ENCODE results near the gene BAHCC1. TPM values are rescaled to one million over a fixed set of nuclear protein-coding genes. Genes with fewer than 3 reads are reported as not detected.
A peak's percentile ranks its signal among the peaks of the same experiment; 100 is the strongest.

The BAHCC1 gene
- total RNA-seq, 1 experiment from 2014 or later: 3.1 TPM

GRCh38 chr17:81365601-81366585 is 29.4 kb upstream of the BAHCC1 start:
- Histone ChIP-seq H3T11ph (ENCODE audit: low read length) (no peak overlapping the region), H4K8ac (replicated peaks; ENCODE audit: insufficient read length, low read depth, low read length) (no peak overlapping the region), H2AK5ac (ENCODE audit: insufficient read length, low read length) (no peak overlapping the region), H3K23ac (ENCODE audit: insufficient read length, low read depth, low read length) (no peak overlapping the region), H4K91ac (ENCODE audit: insufficient read length, low read depth, low read length) (no peak overlapping the region), H3K4ac (ENCODE audit: low read depth, low read length) (no peak overlapping the region), H3K9ac (ENCODE audit: extremely low read depth, insufficient read length, low read length) (no peak overlapping the region), H3K56ac (ENCODE audit: insufficient read length, low read depth, low read length) (no peak overlapping the region), H3K79me1 (ENCODE audit: insufficient read depth, low read depth, low read length, poor library complexity, severe bottlenecking) (no peaks in the 10 kb centered on the region), H3K14ac (ENCODE audit: insufficient read depth, low read length) (no peak overlapping the region), H3K4me2 (ENCODE audit: insufficient read depth, insufficient read length, low read length) (no peak overlapping the region), H2AFZ (ENCODE audit: low read length) (no peak overlapping the region), H3K27ac (ENCODE audit: insufficient read length, low read depth, low read length) (no peak overlapping the region), H2BK12ac (ENCODE audit: insufficient read length, low read depth, low read length) (no peak overlapping the region), H2BK20ac (ENCODE audit: low read depth, low read length, poor library complexity, severe bottlenecking) (no peak overlapping the region), H3K79me2 (ENCODE audit: insufficient read depth, low read length) (no peaks in the 10 kb centered on the region), H4K20me1 (ENCODE audit: control insufficient read depth, insufficient read depth, insufficient read length) (no peaks in the 10 kb centered on the region), H3K4me1 (ENCODE audit: insufficient read depth, low read length) (no peaks in the 10 kb centered on the region), H3K27me3 (ENCODE audit: insufficient read depth, low read length) (no peaks in the 10 kb centered on the region; the same call in 1 of the 2 replicates), H3K23me2 (ENCODE audit: insufficient read length, low read depth, low read length, poor library complexity, severe bottlenecking) (no peaks in the 10 kb centered on the region), H2BK15ac (ENCODE audit: low read depth, low read length) (no peak overlapping the region), H4K5ac (ENCODE audit: insufficient read length, low read depth, low read length) (no peak overlapping the region), H2BK5ac (ENCODE audit: insufficient read length, low read length) (no peak overlapping the region), H2BK120ac (ENCODE audit: low read depth, low read length, poor library complexity, severe bottlenecking) (no peak overlapping the region), H3K18ac (ENCODE audit: insufficient read length, low read depth, low read length) (no peak overlapping the region), H3K9me3 (ENCODE audit: control insufficient read depth, low read depth, low read length) (no peaks in the 10 kb centered on the region)
- H3K27ac Mint-ChIP-seq: no peak overlapping the region
- peaks cover 7 to 11% of the 10 kb centered on the region in 2 experiments for H3K4me1 Mint-ChIP-seq
- H3K27me3 Mint-ChIP-seq (ENCODE audit: low read depth): peaks cover 81% of the 10 kb centered on the region
- H3K36me3 Mint-ChIP-seq (ENCODE audit: insufficient read depth in 1 of 3, low read depth in 3 of 3): no peaks in the 10 kb centered on the region
- DNase-seq: peak; percentile 29
- WGBS (ENCODE audit: extremely low coverage, insufficient read length, low lambda C conversion rate): no CpG with 5 or more reads among the region's 30 CpGs
- TF ChIP-seq CTCF (conservative IDR thresholded peaks at IDR 0.05): no peak
- no peaks in the 10 kb centered on the region; a peak in 1 of 5 replicates for H3K9me3 Mint-ChIP-seq
- H3K4me3 Mint-ChIP-seq: peak overlapping the region in 1 of 2 experiments; percentile 29; a peak in 1 of 5 replicates
